ENCODE measurements around the gene FLNB. TPM values are rescaled to one million over a fixed set of nuclear protein-coding genes. Genes with fewer than 3 reads are reported as not detected.

FLNB gene
- total and polyA plus RNA-seq, 4 experiments from 2014 or later = 3.9 to 28.5 (median 18.5) TPM

DNA sequence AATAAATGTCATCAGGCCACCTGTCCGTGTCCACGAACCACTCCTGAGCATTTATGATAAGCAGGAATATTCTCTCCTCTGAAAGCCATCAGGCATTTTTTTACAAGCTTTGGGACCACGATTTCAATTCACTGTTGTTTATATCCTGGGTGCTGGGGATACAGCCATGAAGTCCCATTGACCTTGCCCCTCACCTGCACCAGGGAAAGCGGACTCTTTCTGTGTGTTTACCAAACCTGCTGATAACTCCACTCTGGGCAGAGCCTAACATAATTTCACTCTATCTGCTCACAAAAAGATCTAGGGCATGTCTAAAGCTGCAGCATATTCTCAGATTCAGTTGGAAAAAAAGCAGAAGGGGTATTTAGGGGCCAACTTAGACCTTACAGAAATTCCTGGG, 197.8 kb downstream of the FLNB start:
- no peaks in the 10 kb centered on the region for H3K36me3 ChIP-seq (ENCODE audit: insufficient read depth, low read length)
- no peaks in the 10 kb centered on the region for H3K4me1 ChIP-seq (ENCODE audit: insufficient read depth, low read length)
- H3K27me3 ChIP-seq (ENCODE audit: insufficient read depth, low read length) = peaks cover 5% of the 10 kb centered on the region
- POLR2A ChIA-PET (ENCODE audit: partially characterized antibody) = no interaction called here
- H3K4me3 ChIP-seq (ENCODE audit: low read length in 2 of 2) = no peak overlapping the region
- Mint-ChIP-seq H3K36me3 (peaks cover 0 to 3% of the 10 kb centered on the region in 2 donors), H3K4me3 (no peak overlapping the region), H3K27ac (no peak overlapping the region), H3K27me3 (peaks cover 10 to 33% of the 10 kb centered on the region in 2 donors), H3K9me3 (peaks cover 0 to 16% (median 8%) of the 10 kb centered on the region in 8 donors), H3K4me1 (peaks cover 0 to 1% (median 0%) of the 10 kb centered on the region in 4 donors)
- DNase-seq = no peak
- H3K27ac ChIP-seq (ENCODE audit: low read depth, low read length) = no peak overlapping the region
- no peaks in the 10 kb centered on the region for H3K9me3 ChIP-seq (ENCODE audit: control insufficient read depth in 1 of 2, low read length in 2 of 2)
- intact Hi-C loops (cut with micrococcal nuclease) = no loop called here
- CTCF ChIA-PET (ENCODE audit: partially characterized antibody) = interaction anchor here (1.6 to 1.9 kb wide), 2 partner anchors 11 to 18 kb away, joined by 5 to 7 read pairs; no protein-coding TSS in a partner anchor

DNA sequence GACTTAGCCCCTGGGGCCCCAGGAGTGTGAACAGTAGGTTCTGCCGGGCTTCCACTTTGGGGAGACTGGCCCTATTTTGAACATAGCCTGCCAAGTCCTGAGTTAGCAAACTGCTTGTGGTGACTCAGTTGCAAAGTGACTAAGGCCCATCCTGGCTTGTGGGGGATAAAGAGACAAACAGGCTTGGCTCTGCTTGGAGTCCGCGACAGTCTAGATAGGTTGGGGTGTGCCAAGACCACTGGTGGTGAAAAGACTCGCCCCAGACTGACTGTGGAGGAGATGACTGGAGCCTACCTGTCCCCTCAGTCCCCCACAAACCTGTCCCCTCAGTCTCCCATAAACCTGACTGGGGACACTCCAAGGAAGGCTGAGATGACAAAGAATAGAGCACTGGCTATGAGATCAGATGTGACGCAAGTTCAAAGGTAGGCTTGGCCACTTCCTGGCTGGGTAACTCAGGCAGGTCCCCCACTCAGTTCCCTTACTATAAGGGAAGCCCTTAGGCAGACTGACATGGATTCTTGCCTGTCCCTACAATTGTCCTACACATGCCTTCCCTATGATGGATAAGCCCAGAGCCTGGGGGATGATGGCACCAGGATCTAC, 198.3 kb downstream of the FLNB start:
- Mint-ChIP-seq H3K4me1 (peaks cover 0 to 1% (median 0%) of the 10 kb centered on the region in 4 donors), H3K36me3 (peaks cover 0 to 3% of the 10 kb centered on the region in 2 donors), H3K27me3 (peaks cover 13 to 30% of the 10 kb centered on the region in 2 donors), H3K9me3 (peaks cover 0 to 13% (median 7%) of the 10 kb centered on the region in 8 donors), H3K4me3 (no peak overlapping the region), H3K27ac (no peak overlapping the region)
- Histone ChIP-seq H3K27ac (ENCODE audit: low read depth, low read length) (no peak overlapping the region), H3K27me3 (ENCODE audit: insufficient read depth, low read length) (peaks cover 5% of the 10 kb centered on the region), H3K4me1 (ENCODE audit: insufficient read depth, low read length) (no peaks in the 10 kb centered on the region), H3K36me3 (ENCODE audit: insufficient read depth, low read length) (no peaks in the 10 kb centered on the region), H3K9me3 (ENCODE audit: control insufficient read depth in 1 of 2, low read length in 2 of 2) (no peaks in the 10 kb centered on the region), H3K4me3 (ENCODE audit: low read length in 2 of 2) (no peak overlapping the region)
- ChIA-PET POLR2A (ENCODE audit: partially characterized antibody) (no interaction called here), CTCF (ENCODE audit: partially characterized antibody) (interaction anchor here (1.3 kb wide), 1 partner anchor 18 kb away, joined by 3 read pairs; no protein-coding TSS in a partner anchor)
- no peak for DNase-seq
- intact Hi-C loops (cut with micrococcal nuclease) = no loop called here

DNA sequence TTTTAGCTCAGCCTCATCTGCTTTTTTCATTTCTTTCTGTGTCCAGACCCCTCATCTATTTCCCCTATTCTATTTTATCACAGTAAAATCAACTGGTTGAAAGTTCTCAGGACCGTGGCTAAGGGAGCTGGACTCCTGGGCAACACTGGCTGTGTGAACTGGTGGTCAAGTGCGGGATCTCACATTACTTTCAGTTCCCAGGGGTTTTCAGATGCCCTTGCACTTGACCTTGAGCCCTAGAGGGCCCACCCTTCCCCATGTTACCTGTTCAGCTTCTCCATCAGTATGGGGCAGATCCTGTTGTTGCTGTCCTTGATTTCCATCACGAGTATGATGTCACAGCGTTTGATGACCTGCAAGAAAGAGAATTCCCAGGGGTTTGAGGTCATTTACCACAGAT, 199.7 kb downstream of the FLNB start:
- H3K9me3 ChIP-seq (ENCODE audit: control insufficient read depth in 1 of 2, low read length in 2 of 2) = no peaks in the 10 kb centered on the region
- no peak overlapping the region for H3K4me3 ChIP-seq (ENCODE audit: low read length in 2 of 2)
- intact Hi-C loops (cut with micrococcal nuclease) = no loop called here
- CTCF ChIA-PET (ENCODE audit: partially characterized antibody) = interaction anchor here (0.9 to 2.7 kb wide), 3 partner anchors 10 to 30 kb away, joined by 3 to 14 read pairs (median 3); no protein-coding TSS in a partner anchor
- no peak overlapping the region for H3K27ac Mint-ChIP-seq
- H3K36me3 ChIP-seq (ENCODE audit: insufficient read depth, low read length) = no peaks in the 10 kb centered on the region
- peaks cover 5% of the 10 kb centered on the region for H3K27me3 ChIP-seq (ENCODE audit: insufficient read depth, low read length)
- H3K4me1 Mint-ChIP-seq = peaks cover 0 to 1% (median 0%) of the 10 kb centered on the region in 4 donors
- POLR2A ChIA-PET (ENCODE audit: partially characterized antibody) = no interaction called here
- H3K9me3 Mint-ChIP-seq = peaks cover 0 to 5% (median 4%) of the 10 kb centered on the region in 8 donors
- peaks cover 0 to 3% of the 10 kb centered on the region in 2 donors for H3K36me3 Mint-ChIP-seq
- no peak overlapping the region for H3K27ac ChIP-seq (ENCODE audit: low read depth, low read length)
- no peak for DNase-seq
- no peaks in the 10 kb centered on the region for H3K4me1 ChIP-seq (ENCODE audit: insufficient read depth, low read length)
- H3K27me3 Mint-ChIP-seq = peaks cover 10 to 25% of the 10 kb centered on the region in 2 donors
- no peak overlapping the region for H3K4me3 Mint-ChIP-seq

DNA sequence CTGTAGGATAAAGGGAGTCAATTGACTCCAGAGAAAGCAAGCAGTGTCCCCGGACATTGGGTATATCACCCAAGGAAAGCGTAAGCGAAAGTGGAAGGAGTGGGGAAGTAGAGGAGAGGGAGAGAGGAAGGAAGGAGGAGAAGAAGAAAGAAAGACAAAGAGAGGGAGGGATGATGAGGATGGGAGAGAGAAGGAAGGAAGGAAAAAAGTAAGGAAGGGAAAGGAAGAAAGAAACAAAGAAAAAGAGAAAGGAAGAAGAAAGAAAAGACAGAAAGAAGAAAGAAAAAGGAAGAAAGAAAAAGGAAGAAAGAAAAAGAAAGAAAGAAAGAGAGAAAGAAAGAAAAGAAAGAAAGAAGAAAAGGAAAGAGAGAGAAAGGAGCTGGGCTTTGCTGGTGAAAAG, 201.7 kb downstream of the FLNB start:
- H3K9me3 Mint-ChIP-seq = no peaks in the 10 kb centered on the region
- ChIA-PET CTCF (ENCODE audit: partially characterized antibody) (no interaction called here), POLR2A (ENCODE audit: partially characterized antibody) (no interaction called here)
- no peak overlapping the region for H3K4me3 Mint-ChIP-seq
- Histone ChIP-seq H3K36me3 (ENCODE audit: insufficient read depth, low read length) (no peaks in the 10 kb centered on the region), H3K27me3 (ENCODE audit: insufficient read depth, low read length) (no peaks in the 10 kb centered on the region), H3K27ac (ENCODE audit: low read depth, low read length) (no peak overlapping the region), H3K9me3 (ENCODE audit: control insufficient read depth in 1 of 2, low read length in 2 of 2) (no peaks in the 10 kb centered on the region), H3K4me3 (ENCODE audit: low read length in 2 of 2) (no peak overlapping the region), H3K4me1 (ENCODE audit: insufficient read depth, low read length) (no peaks in the 10 kb centered on the region)
- DNase-seq = no peak
- H3K36me3 Mint-ChIP-seq = no peaks in the 10 kb centered on the region
- intact Hi-C loops (cut with micrococcal nuclease) = no loop called here
- peaks cover 5 to 15% of the 10 kb centered on the region in 2 donors for H3K27me3 Mint-ChIP-seq
- peaks cover 0 to 1% (median 0%) of the 10 kb centered on the region in 4 donors for H3K4me1 Mint-ChIP-seq
- H3K27ac Mint-ChIP-seq = no peak overlapping the region

DNA sequence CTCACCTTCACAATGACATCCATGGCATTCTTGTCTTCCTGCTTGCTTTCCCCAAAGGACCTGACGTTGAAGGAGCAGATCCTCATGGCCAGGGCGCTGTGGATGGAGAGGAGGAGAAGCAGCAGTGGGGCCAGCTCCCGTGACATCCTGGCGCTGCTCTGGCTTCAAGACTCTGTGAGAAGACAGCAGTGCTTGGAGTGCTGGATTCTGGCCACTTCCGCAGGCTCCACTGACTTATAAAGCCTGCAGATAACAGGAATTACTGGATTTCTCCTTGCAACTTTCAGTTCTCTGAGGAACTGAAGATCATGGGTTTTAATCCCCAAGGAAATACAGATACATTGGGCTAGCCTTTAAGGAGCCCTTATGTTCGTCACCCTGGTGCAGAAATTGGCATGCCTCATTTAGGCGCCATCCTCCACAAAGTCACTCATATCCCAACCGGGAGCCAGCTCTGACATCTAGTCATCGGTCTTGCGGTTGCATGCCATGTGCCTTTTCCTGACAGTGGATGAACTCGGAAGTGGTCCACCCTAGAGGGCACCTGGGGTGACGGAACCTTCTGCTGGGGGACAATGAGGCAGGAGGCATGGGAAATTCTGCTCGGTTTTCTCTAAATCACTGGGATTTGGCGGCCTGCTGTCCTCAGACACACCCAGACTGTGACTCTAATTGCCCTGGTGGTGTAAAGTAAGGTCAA, 202.7 kb downstream of the FLNB start, which contains the start of gene DNASE1L3:
DNASE1L3 (minus strand) TSS at position 212 of the 700 bp plus-strand sequence; CDS start at position 146, 66 bp downstream.
- Mint-ChIP-seq H3K36me3 (no peaks in the 10 kb centered on the region), H3K9me3 (peaks cover 0 to 2% (median 0%) of the 10 kb centered on the region in 8 donors), H3K4me3 (no peak within 1 kb of the TSS), H3K27ac (no peak within 1 kb of the TSS), H3K4me1 (peaks cover 0 to 3% (median under 1%) of the 10 kb centered on the region in 4 donors), H3K27me3 (peaks cover 5 to 13% of the 10 kb centered on the region in 2 donors)
- H3K27ac ChIP-seq (ENCODE audit: low read depth, low read length) = no peak within 1 kb of the TSS
- DNase-seq = no peak
- H3K27me3 ChIP-seq (ENCODE audit: insufficient read depth, low read length) = no peaks in the 10 kb centered on the region
- ChIA-PET POLR2A (ENCODE audit: partially characterized antibody) (no interaction called here), CTCF (ENCODE audit: partially characterized antibody) (interaction anchor here (9.4 kb wide), 1 partner anchor 21 kb away, joined by 90 read pairs; no protein-coding TSS in a partner anchor)
- H3K36me3 ChIP-seq (ENCODE audit: insufficient read depth, low read length) = no peaks in the 10 kb centered on the region
- no peaks in the 10 kb centered on the region for H3K4me1 ChIP-seq (ENCODE audit: insufficient read depth, low read length)
- no peak within 1 kb of the TSS for H3K4me3 ChIP-seq (ENCODE audit: low read length in 2 of 2)
- no peaks in the 10 kb centered on the region for H3K9me3 ChIP-seq (ENCODE audit: control insufficient read depth in 1 of 2, low read length in 2 of 2)
- intact Hi-C loops (cut with micrococcal nuclease) = no loop called here

DNA sequence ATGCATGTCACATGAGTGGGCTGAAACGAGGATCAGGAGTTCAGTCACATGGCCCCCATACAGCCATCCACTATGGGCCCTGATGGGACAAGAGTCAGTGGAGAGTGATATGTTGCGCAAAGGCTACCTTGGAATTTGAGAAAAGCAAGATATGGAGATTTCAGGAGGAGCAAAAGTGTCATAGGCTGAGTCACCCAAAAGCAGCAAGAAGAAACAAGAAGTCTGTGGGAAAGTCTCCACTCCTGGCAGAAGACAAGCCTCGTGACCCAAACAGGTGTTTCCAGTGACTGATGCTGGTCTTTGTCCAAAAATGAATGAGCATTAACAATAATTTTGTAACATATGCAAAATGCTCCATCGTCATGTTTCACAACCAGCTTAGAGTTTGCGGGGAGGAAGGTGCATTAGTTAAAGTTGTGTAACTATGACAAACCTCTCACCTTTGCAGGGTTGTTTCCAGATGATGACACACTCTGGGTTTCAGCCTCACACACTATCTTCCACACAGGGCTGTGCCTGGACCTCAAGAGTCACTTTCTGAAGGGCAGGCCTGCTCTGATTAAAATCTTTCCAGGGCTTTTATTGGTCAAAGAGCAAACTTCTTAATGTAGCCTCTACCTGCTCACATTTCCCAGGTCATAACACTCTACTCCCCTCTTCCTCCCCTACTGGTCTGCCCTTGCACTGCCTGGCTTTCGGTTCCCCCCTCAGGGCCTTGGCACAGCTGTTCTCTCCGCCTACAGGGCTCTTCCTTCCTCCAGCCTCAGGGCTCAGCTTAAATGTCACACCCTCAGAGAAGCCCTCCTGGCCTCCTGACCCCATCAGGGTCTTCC, 206.5 kb downstream of the FLNB start:
- H3K4me3 Mint-ChIP-seq = no peak overlapping the region
- Histone ChIP-seq H3K4me3 (ENCODE audit: low read length in 2 of 2) (no peak overlapping the region), H3K4me1 (ENCODE audit: insufficient read depth, low read length) (peaks cover 6% of the 10 kb centered on the region), H3K9me3 (ENCODE audit: control insufficient read depth in 1 of 2, low read length in 2 of 2) (no peaks in the 10 kb centered on the region), H3K27ac (ENCODE audit: low read depth, low read length) (no peak overlapping the region), H3K36me3 (ENCODE audit: insufficient read depth, low read length) (no peaks in the 10 kb centered on the region), H3K27me3 (ENCODE audit: insufficient read depth, low read length) (no peaks in the 10 kb centered on the region)
- ChIA-PET CTCF (ENCODE audit: partially characterized antibody) (interaction anchor here (0.6 to 9.4 kb wide), 8 partner anchors 12 to 207 kb away, joined by 3 to 90 read pairs (median 3); partner anchors contain the start of gene FLNB), POLR2A (ENCODE audit: partially characterized antibody) (no interaction called here)
- H3K4me1 Mint-ChIP-seq = peaks cover 3 to 9% (median 5%) of the 10 kb centered on the region in 4 donors
- H3K9me3 Mint-ChIP-seq = peaks cover 0 to 2% (median 0%) of the 10 kb centered on the region in 8 donors
- no peak overlapping the region for H3K27ac Mint-ChIP-seq
- no peaks in the 10 kb centered on the region for H3K36me3 Mint-ChIP-seq
- no peak for DNase-seq
- H3K27me3 Mint-ChIP-seq = peaks cover 3 to 7% of the 10 kb centered on the region in 2 donors
- intact Hi-C loops (cut with micrococcal nuclease) = no loop called here
